Central memory CD8-positive, alpha-beta T cell (primary cell): Measurements from ENCODE around the gene TNFSF12.

ENCODE experiments used
- ATAC-seq: fragments of 150-1000 bp; cut with Tn5 transposase; replicated peaks from 2 replicates; pipeline ENCODE4 v1.10.0; 2022; ENCODE audit warnings: mild to moderate bottlenecking, moderate FRiP score, moderate number of reproducible peaks; ENCODE audit not compliant: poor library complexity, severe bottlenecking; ENCODE audit errors: extremely low read depth
- DNase-seq, 2 donors: peaks; one replicate each; pipeline ENCODE4 v3.0.0; 2021; ENCODE audit warnings: low spot score in 2 of 2
- H3K27ac Mint-ChIP-seq: one replicate; pipeline ENCODE4 v1.8.0; 2022; ENCODE audit warnings: low read depth, mild to moderate bottlenecking, moderate library complexity, mixed read lengths
- H3K27me3 Mint-ChIP-seq: one replicate; pipeline ENCODE4 v1.8.0; 2022; ENCODE audit warnings: mixed read lengths
- H3K36me3 Mint-ChIP-seq: one replicate; pipeline ENCODE4 v1.8.0; 2022; ENCODE audit warnings: mild to moderate bottlenecking, moderate library complexity, mixed read lengths; ENCODE audit not compliant: insufficient read depth
- H3K4me1 Mint-ChIP-seq: one replicate; pipeline ENCODE4 v1.8.0; 2022; ENCODE audit warnings: mixed read lengths
- H3K4me3 Mint-ChIP-seq: one replicate; pipeline ENCODE4 v1.8.0; 2022; ENCODE audit warnings: mild to moderate bottlenecking, moderate library complexity, mixed read lengths
- H3K9me3 Mint-ChIP-seq: one replicate; pipeline ENCODE4 v1.8.0; 2022; ENCODE audit warnings: mixed read lengths

Gene TNFSF12

GRCh38 chr17:7552621-7553051 lies 3.8 kb downstream of the TNFSF12 start:
- peak overlapping the region; percentile 14 for H3K4me3 Mint-ChIP-seq
- ATAC-seq = no peak
- peak overlapping the region; percentile 64 for H3K27ac Mint-ChIP-seq
- DNase-seq = no peak
- H3K36me3 Mint-ChIP-seq = peaks cover 5% of the 10 kb centered on the region
- no peaks in the 10 kb centered on the region for H3K27me3 Mint-ChIP-seq
- H3K9me3 Mint-ChIP-seq = no peaks in the 10 kb centered on the region
- H3K4me1 Mint-ChIP-seq = peaks cover 51% of the 10 kb centered on the region

GRCh38 chr17:7553356-7553755 lies 4.5 kb downstream of the TNFSF12 start:
- Mint-ChIP-seq H3K36me3 (peaks cover 4% of the 10 kb centered on the region), H3K9me3 (no peaks in the 10 kb centered on the region), H3K27ac (no peak overlapping the region), H3K4me3 (no peak overlapping the region), H3K27me3 (no peaks in the 10 kb centered on the region), H3K4me1 (peaks cover 44% of the 10 kb centered on the region)
- ATAC-seq (no peak), DNase-seq (no peak)

GRCh38 chr17:7555320-7555948 lies 6.6 kb downstream of the TNFSF12 start:
- Mint-ChIP-seq H3K4me1 (peaks cover 43% of the 10 kb centered on the region), H3K9me3 (no peaks in the 10 kb centered on the region), H3K27me3 (no peaks in the 10 kb centered on the region), H3K4me3 (no peak overlapping the region), H3K27ac (no peak overlapping the region), H3K36me3 (peaks cover 5% of the 10 kb centered on the region)
- no peak for ATAC-seq
- no peak for DNase-seq

GRCh38 chr17:7556627-7557026 lies 7.8 kb downstream of the TNFSF12 start:
- peaks cover 13% of the 10 kb centered on the region for H3K36me3 Mint-ChIP-seq
- H3K4me3 Mint-ChIP-seq = no peak overlapping the region
- H3K27me3 Mint-ChIP-seq = no peaks in the 10 kb centered on the region
- no peak overlapping the region for H3K27ac Mint-ChIP-seq
- ATAC-seq (no peak), DNase-seq (no peak)
- peaks cover 46% of the 10 kb centered on the region for H3K4me1 Mint-ChIP-seq
- H3K9me3 Mint-ChIP-seq = no peaks in the 10 kb centered on the region

- Mint-ChIP-seq H3K36me3 (peaks cover 14% of the 10 kb centered on the region), H3K4me1 (peaks cover 47% of the 10 kb centered on the region)
Observed at GRCh38 chr17:7557147-7557764, 8.4 kb downstream of the TNFSF12 start.

GRCh38 chr17:7557775-7558543 lies 9.1 kb downstream of the TNFSF12 start:
- H3K4me3 Mint-ChIP-seq = peak overlapping the region; percentile 86
- H3K4me1 Mint-ChIP-seq = peaks cover 47% of the 10 kb centered on the region
- no peak for ATAC-seq

More at GRCh38 chr17:7557147-7557764, 8.4 kb downstream of the TNFSF12 start:
- DNase-seq (no peak), ATAC-seq (no peak)
- Mint-ChIP-seq H3K27ac (no peak overlapping the region), H3K4me3 (no peak overlapping the region), H3K27me3 (no peaks in the 10 kb centered on the region), H3K9me3 (no peaks in the 10 kb centered on the region)

GRCh38 chr17:7558544-7559319 lies 9.9 kb downstream of the TNFSF12 start, which contains the start of gene TNFSF13:
Gene TNFSF13, plus strand, starts transcription at chr17:7558750. Its CDS starts 290 bp downstream, at chr17:7559040.
- no peak for DNase-seq
- Mint-ChIP-seq H3K9me3 (no peaks in the 10 kb centered on the region), H3K36me3 (peaks cover 22% of the 10 kb centered on the region), H3K27ac (peak within 1 kb of the TSS; percentile 32), H3K27me3 (no peaks in the 10 kb centered on the region), H3K4me1 (peaks cover 41% of the 10 kb centered on the region), H3K4me3 (peak within 1 kb of the TSS; percentile 86)
- ATAC-seq = no peak

More at GRCh38 chr17:7557775-7558543, 9.1 kb downstream of the TNFSF12 start:
- H3K9me3 Mint-ChIP-seq = no peaks in the 10 kb centered on the region
- no peaks in the 10 kb centered on the region for H3K27me3 Mint-ChIP-seq
- no peak for DNase-seq
- peaks cover 21% of the 10 kb centered on the region for H3K36me3 Mint-ChIP-seq
- no peak overlapping the region for H3K27ac Mint-ChIP-seq

GRCh38 chr17:7559320-7560171 lies 10.7 kb downstream of the TNFSF12 start:
- H3K9me3 Mint-ChIP-seq = no peaks in the 10 kb centered on the region
- H3K27me3 Mint-ChIP-seq = no peaks in the 10 kb centered on the region
- H3K36me3 Mint-ChIP-seq = peaks cover 22% of the 10 kb centered on the region
- DNase-seq = no peak
- H3K4me3 Mint-ChIP-seq = peak overlapping the region; percentile 86
- H3K27ac Mint-ChIP-seq = peak overlapping the region; percentile 32
- peaks cover 40% of the 10 kb centered on the region for H3K4me1 Mint-ChIP-seq
- ATAC-seq = no peak

- Mint-ChIP-seq H3K9me3 (no peaks in the 10 kb centered on the region), H3K4me3 (peak overlapping the region; percentile 86), H3K36me3 (peaks cover 22% of the 10 kb centered on the region), H3K27me3 (no peaks in the 10 kb centered on the region), H3K4me1 (peaks cover 35% of the 10 kb centered on the region), H3K27ac (peak overlapping the region; percentile 97)
- DNase-seq (no peak), ATAC-seq (no peak)
Observed at GRCh38 chr17:7560172-7561027, 11.5 kb downstream of the TNFSF12 start.

GRCh38 chr17:7561028-7561575 lies 12.2 kb downstream of the TNFSF12 start:
- no peaks in the 10 kb centered on the region for H3K27me3 Mint-ChIP-seq
- peak overlapping the region; percentile 97 for H3K27ac Mint-ChIP-seq
- peaks cover 33% of the 10 kb centered on the region for H3K4me1 Mint-ChIP-seq
- DNase-seq (peak; percentile 66 to 72), ATAC-seq (peak; percentile 78)
- peak overlapping the region; percentile 86 for H3K4me3 Mint-ChIP-seq
- H3K36me3 Mint-ChIP-seq = peaks cover 28% of the 10 kb centered on the region
- H3K9me3 Mint-ChIP-seq = no peaks in the 10 kb centered on the region
